ENCODE results near the gene MYCN.

MYCN gene

DNA sequence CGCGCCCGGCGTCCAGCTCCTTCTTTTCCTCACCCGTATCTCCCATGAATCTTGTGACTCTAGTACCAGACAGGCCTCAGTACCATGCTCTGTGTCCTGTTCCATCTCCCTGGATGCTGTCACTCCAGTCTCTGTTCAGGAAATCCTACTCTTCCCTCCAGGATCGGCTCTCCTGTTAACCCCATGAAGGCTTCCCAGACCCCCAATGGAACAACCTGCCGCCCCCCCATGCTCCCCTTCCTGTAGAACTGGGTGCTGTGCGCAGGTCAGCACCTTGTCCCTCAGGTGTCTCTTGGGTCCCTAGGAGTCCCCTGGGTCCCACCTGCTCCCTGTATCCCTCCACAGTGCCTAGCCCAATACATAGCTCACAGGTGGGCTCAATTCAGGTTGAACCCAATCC is 41.3 kb downstream of the MYCN start:
- DNase-seq = no peak

DNA sequence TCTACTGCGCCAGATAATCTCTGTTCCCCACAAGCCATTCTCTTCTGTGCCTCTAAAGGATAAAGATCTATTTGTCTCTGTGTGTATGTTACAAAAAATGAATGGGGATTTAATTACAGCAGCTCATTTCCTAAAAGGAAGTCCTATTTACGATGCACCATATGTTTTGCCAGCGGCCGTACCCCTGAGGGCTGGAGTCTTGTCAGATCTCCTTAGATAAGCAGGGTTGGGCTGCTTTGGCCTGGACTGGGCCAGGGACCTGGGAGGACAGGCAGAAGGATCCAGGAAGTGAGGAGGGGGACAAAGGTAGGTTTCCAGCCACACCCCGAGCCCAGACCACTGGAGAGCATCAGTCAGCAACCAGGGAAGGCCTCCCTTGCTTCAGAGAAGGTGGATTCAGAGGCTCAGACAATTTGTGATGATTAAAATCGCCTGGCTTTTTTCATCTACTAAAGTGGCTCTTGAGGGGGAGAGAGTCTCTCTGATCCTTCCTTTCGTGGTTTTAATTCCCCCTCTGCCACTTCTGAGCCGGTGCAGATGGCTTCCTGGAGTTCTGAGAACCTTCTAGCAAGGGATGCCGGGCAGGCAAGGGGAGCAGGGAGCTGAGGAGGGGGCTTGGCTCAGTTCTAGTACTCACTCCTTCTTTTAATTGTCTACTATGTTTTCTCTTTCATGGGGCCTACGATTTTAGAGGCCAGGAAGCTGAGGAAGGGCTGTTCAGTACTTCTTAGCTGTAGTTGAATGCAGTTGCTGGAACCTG is 42.1 kb downstream of the MYCN start:
- no peak for DNase-seq

DNA sequence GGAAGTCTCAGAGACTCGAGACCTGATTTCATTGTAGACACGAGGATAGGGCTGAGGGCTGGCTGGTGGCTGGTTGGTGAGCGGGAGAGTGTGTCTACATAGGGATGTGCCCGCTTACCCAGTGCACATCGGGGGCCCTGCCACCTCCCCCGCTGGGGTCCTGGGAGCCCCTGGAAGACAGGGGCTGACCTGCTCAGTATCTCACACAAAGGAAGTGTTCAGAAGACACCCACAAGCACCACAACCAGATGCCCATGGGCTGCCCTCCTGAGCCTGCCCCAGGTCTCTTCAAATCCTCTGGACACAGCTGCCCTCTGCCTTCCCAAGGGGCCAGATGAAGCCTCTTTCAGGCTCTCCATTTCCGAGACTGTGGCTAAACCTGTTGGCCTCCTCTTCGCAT is 43.1 kb downstream of the MYCN start:
- no peak for DNase-seq

DNA sequence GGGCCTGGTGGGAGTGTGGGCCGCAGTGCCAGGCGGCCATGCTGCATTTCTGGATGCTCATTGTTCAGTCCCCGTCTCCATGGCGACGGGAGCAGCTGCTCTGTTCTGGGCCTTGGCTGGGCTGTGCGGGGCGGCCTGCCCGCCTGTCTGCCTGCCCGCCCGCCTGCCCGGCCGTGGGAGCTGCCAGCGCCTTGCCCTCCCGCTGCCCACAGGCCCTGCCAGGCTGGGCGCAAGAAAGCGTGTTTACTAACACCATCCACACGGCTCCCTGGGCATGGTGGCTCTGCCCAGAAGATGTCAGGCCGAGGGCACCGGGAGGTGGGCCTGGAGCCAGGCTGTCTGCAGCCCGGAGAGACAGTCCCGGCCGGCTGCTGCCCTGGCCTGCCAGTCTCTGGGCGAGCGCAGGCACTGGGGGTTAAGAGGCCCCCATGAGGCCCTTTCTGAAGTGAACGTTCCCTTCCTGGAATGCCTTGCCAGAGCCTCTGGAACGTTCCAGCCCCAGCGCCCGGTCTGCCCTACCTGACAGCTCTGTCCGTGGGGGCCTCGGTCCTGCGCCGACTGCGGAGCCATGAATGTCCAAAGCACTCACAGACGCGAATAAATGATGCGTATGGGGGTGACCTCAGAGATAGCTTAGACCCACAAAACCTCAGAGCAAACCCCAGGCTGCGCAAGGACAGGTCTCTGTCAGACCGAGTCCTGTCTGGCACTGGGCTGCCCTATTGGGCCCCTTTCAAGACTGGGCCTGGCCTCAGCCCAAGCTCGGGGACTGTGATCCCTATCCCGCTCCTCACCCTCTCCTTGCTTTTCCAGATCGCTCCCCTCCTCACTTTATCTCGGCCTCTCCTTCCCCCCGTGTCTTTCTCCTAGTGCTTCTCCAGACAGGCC is 44.3 kb downstream of the MYCN start:
- no peak for DNase-seq

DNA sequence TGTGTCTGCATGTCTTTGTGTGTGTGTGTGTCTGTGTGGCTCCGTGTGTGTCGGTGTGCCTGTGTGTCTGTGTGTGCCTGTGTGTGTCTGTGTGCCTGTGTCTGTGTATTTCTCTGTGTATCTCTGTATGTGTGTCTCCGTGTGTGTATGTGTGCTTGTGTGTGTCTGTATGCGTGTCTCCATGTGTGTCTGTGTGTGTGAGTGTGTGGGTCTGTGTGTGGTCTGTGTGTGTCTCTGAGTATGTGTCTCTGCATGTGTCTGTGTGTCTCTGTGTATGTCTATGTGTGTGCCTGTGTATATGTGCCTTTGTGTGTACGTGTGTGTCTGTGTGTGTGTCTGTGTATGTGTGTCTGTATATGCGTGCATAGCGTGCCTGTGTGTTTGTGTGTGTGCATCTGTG is 45.2 kb downstream of the MYCN start:
- no peak for DNase-seq

DNA sequence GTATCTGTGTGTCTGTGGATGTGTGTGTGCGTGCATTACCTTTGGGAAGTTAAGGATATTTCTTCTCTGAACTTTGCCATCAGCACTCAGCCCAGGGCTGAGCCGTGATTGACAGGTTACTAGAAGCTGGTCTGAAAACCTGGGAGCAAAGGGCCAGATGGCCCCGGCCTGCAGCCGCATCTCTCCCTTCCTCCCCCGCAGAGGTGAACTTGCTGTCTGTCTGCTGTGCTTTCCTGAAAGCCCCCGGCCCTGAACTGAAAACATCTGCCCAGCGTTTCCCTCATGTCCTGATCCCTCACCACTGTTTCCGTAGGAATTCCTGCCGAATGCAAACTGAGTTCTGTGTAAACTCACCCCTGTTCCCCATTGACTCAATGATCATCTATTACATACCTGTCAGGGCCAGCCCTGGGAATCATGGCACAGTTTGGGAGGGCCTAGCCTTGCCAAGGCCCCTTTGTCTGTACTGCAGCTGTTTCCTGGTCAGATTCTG is 45.8 kb downstream of the MYCN start:
- no peak for DNase-seq

DNA sequence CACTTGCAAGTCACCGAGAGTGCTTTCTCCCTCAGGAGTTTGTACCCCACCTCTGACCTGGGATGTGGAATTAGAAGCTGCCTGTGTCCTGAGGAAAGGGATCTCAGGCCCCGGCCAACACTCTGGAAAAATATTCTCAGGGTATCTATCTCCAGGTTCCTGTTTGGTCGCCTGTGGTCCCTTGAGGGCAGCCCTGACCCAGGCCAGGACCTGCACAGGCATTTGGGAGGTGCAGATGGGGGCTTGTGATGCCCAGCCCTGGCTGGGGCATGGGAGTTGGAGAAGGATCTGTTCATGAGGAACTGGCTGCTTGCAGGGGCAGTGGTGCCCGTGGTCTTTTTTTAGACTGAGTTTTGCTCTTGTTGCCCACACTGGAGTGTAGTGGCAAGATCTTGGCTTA is 46.3 kb downstream of the MYCN start:
- no peak for DNase-seq

DNA sequence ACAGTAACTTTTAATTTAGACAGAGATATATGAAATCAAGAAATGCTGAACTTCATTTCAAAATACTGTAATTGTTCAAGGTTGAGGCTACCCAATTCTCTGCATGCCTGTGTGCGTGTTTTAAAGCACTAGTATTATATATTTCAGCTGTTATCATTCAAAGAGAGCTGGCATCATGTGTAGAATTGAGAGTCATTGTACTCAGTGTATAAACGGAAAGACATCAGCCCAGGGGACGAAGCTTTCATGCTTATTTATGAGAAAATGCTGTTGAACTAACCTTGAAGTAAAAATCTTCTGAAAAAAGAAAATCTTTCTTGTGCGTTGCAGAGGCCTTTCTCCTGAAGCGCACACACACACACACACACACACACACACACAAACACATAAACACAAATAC is 48.4 kb downstream of the MYCN start:
- no peak for DNase-seq

DNA sequence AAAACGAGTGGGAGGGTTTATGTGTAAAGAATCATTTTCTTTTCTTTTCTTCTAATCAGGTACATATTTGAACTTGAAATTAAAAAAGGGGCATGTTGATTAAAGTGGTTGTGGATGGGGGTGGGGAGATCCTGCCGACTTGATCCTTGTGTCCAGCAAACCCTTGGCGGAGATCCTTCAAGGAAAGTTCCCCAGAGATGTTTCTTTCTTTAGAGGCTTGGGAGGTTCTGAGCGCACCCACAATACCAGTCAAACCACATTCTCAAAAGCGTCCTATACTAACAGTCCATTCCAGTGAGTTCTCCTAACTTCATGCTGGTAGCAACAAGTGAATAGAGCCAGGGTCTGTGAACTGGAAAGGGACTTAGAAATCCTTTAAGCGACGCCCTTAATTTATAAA is 49.2 kb downstream of the MYCN start:
- DNase-seq = no peak

DNA sequence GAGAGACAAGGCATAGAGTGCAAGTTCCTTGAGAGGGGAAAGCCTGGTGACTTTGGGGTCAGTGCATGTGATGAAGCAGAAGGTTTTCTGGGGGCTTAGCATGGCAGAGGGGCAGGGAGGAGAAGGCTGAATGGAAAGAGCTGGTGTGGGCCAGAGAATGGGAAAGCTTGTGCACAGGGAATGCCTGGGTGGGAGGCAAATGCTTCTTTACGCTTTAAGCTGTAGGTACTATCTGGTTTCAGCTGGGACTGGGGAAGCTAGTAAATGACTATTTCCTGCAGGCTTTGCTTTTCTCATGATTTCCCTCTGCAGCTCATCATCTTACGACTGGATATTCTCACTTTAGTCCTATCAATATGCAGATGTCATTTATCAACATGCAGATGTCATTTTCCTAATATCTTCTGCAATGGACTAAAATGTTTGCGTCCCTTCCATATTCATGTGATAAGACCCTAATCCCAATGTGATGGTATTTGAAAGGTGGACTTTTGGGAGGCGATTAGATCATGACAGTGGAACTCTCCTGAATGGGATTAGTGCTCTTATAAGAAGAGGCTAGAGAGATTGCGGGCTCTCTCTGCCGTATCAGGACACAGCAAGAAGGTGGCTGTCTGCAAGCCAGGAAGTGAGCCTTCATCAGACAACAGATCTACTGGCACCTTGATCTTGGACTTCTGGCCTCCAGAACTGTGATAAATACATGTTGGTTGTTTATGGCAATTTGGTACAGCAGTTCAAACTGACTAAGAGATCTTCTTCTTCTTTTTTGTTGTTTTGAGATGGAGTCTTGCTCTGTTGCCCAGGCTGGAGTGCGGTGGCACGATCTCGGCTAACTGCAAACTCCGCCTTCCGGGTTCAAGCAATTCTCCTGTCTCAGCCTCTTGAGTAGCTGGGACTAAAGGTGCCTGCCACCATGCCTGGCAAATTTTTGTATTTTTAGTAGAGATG is 50.1 kb downstream of the MYCN start:
- no peak for DNase-seq

DNA sequence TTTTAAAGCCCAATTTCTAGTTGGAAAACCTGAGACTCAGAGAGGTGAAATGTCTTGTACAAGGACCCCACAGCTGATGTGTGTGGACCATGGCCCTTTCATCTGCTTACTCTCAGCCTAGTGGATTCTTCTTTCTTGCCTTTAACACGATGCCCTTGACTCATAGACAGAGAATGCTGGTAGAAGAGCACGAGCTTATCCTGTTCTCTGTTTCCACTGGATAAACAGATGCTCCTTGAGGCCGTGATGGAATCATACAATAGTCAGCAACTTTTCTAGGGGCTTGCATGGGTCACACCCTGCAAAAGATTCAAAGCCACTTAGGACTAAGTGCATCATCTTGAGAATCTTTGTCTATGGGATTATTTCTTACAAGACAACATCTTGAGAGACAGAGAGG is 50.9 kb downstream of the MYCN start:
- DNase-seq = no peak

DNA sequence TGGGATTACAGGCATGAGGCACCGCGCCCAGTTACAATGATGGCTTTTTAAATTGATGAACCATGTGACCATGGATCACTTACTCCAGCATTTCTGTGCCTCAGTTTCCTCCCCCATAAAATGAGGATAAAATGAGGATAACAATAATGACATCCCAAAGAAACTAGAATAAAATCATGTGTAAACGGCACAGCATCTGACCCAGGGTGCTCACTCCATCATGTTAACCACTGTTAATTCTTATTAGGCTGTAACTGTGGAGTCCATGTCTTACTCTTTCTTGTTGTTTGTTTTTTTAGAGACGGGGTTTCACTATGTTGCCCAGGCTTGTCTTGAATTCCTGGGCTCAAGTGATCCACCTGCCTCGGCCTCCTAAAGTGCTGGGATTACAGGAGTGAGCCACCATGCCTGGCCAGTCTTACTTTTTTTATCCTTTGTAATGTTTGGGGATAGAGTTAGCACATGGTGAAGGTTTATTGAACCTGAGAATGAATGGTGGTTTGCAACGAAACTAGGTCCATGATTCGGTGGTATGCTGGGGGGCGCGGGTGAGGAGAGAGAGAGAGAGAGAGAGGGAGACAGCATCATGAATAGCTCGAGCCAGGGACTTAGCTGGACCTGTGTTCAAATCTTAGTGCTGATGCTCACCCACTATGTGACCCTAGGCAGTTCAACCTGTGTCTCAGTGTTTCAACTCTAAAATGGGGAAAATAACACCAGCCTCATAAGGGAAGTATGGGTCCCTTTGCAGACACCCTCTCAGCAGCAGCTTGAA is 52.3 kb downstream of the MYCN start:
- DNase-seq = no peak

DNA sequence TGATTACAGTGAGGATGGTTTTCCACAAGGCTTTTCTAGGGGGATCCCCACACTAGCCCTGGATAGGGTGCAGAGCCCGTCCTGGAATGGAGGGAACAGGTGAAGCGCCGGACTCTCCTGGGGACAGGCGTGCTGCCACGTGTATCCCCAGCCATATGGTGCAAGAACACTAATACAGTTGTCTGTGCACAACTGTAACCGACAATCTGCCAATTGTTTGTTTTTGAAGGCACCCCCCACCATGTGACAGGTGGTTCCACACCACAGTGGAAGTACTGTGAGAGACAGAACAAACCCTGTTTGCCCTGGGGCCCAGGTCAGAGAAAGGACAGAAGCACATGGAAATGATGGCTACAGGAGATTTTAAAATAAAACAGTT is 52.9 kb downstream of the MYCN start:
- DNase-seq = no peak

DNA sequence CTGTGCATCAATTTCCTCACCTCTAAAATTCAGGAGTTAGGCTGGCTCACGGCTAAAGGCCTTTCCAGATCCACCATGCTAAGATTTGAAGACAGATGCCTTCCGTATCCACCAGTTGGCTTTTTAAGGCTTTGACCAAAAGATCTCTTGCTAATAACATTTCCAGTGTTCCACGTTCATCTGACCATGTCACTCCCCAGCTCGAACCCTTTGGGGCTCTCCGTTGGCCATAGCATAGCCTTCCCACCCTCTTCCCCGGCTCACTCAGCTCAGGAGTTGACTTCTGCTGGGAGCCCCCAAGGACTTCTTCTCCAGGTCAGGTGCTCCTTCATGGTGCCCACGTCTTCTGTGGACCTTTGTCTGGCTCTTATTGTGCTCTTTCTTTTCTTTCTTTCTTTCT is 53.3 kb downstream of the MYCN start:
- DNase-seq = no peak

DNA sequence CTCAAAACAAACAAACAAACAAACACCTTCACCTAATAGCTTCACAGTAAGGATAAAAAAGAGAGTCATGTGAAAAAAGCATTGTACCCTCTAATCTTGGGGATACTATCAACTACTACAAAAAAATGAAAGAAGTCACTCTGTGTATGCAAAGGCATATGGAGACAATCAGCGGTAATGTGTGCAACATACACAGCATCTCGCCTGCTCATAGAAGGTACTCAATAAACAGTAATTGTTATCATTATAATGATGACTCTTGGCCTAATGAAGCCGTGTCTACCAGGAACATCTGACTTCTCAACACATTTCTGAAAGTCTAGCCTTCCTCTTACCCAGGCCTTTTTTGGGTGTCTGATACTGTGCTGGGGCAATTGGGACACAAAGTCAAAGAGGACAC is 55.3 kb downstream of the MYCN start:
- no peak for DNase-seq

Data from activated CD4-positive, alpha-beta T cell treated with anti-CD3 and anti-CD28 coated beads, Interleukin-2, amount 50 U/mL, for 48 hours (primary cell).